Stimulated activated CD8-positive, alpha-beta memory T cell treated with anti-CD3 and anti-CD28 coated beads, Interleukin-4, amount 100 ng/mL, for 24 hours (primary cell): ENCODE measurements around the gene RNF113B.

ENCODE experiments used
- DNase-seq: peaks from one replicate; pipeline ENCODE4 v3.0.0-alpha.2; 2020; ENCODE audit warnings: low read depth

The RNF113B gene

GRCh38 chr13:98176777-98177608, at the start of gene RNF113B:
RNF113B (minus strand) TSS chr13:98177269; CDS start chr13:98177236, 33 bp downstream.
- DNase-seq, result no peak

GRCh38 chr13:98226496-98226895, 49.4 kb upstream of the RNF113B start:
- no peak for DNase-seq

GRCh38 chr13:98225036-98225940, 48.2 kb upstream of the RNF113B start:
- no peak for DNase-seq

GRCh38 chr13:98224557-98224956, 47.5 kb upstream of the RNF113B start:
- DNase-seq, result no peak

GRCh38 chr13:98223741-98224140, 46.7 kb upstream of the RNF113B start:
- no peak for DNase-seq

- DNase-seq, result no peak
These were observed 45.7 kb upstream of the RNF113B start for GRCh38 chr13:98222816-98223215.

- DNase-seq, result no peak
These were observed 45.0 kb upstream of the RNF113B start for GRCh38 chr13:98222081-98222554.

GRCh38 chr13:98221234-98221633, 44.2 kb upstream of the RNF113B start:
- DNase-seq, result no peak

GRCh38 chr13:98220271-98220791, 43.3 kb upstream of the RNF113B start:
- DNase-seq, result no peak

GRCh38 chr13:98219685-98220084, 42.6 kb upstream of the RNF113B start:
- DNase-seq, result no peak

- no peak for DNase-seq
These were observed 40.5 kb upstream of the RNF113B start for GRCh38 chr13:98217597-98217996.

- DNase-seq, result no peak
These were observed 39.7 kb upstream of the RNF113B start for GRCh38 chr13:98216711-98217285.

- DNase-seq, result no peak
These were observed 39.1 kb upstream of the RNF113B start for GRCh38 chr13:98216135-98216565.

- no peak for DNase-seq
These were observed 38.4 kb upstream of the RNF113B start for GRCh38 chr13:98215508-98215907.

GRCh38 chr13:98214707-98215106, 37.6 kb upstream of the RNF113B start:
- no peak for DNase-seq

- DNase-seq, result no peak
These were observed 37.1 kb upstream of the RNF113B start for GRCh38 chr13:98214008-98214643.

GRCh38 chr13:98213354-98213753, 36.3 kb upstream of the RNF113B start:
- DNase-seq, result no peak

GRCh38 chr13:98212763-98213162, 35.7 kb upstream of the RNF113B start:
- no peak for DNase-seq

- DNase-seq, result no peak
These were observed 31.5 kb upstream of the RNF113B start for GRCh38 chr13:98208606-98209005.

GRCh38 chr13:98207416-98207815, 30.3 kb upstream of the RNF113B start:
- no peak for DNase-seq

- no peak for DNase-seq
These were observed 29.9 kb upstream of the RNF113B start for GRCh38 chr13:98206946-98207345.

GRCh38 chr13:98204546-98204945, 27.5 kb upstream of the RNF113B start:
- no peak for DNase-seq
